Heart left ventricle (tissue), 16 donors: ENCODE data around the gene C1QL1. TPM values are rescaled to one million over a fixed set of nuclear protein-coding genes. Genes with fewer than 3 reads are reported as not detected.
A peak's percentile ranks its signal among the peaks of the same experiment; 100 is the strongest.

Experiments
- ATAC-seq, 4 donors: fragments of 200-7000 bp; cut with Tn5 transposase; one replicate each; pipeline ENCODE4 v1.9.1; 2020 to 2022; ENCODE audit warnings: moderate library complexity in 4 of 4, mild to moderate bottlenecking in 3 of 4, moderate number of reproducible peaks in 1 of 4
- DNase-seq, 5 donors: peaks; one replicate each; pipeline ENCODE4 v3.0.0-alpha.2; 2020
- H3K27ac ChIP-seq, 12 donors: fragments of 200-600 bp; sonication (generic) in 4 of 12; one replicate each; pipeline versions ENCODE4 v1.5.0 to v1.8.0; 2016 to 2022; ENCODE audit warnings: mild to moderate bottlenecking in 2 of 12
- H3K27me3 ChIP-seq, 9 donors: fragments of 200-600 bp; sonication (generic) in 2 of 9; one replicate each; pipeline versions ENCODE4 v1.5.1 to v1.8.0; 2016 to 2022; ENCODE audit warnings: mild to moderate bottlenecking in 3 of 9
- H3K36me3 ChIP-seq, 9 donors: fragments of 200-600 bp; sonication (generic) in 2 of 9; one replicate each; pipeline versions ENCODE4 v1.5.0 to v1.8.0; 2018 to 2022; ENCODE audit warnings: mild to moderate bottlenecking in 2 of 9
- H3K4me1 ChIP-seq, 12 donors: fragments of 200-600 bp; sonication (generic) in 4 of 12; one replicate each; pipeline versions ENCODE4 v1.5.0 to v1.8.0; 2016 to 2022; ENCODE audit warnings: mild to moderate bottlenecking in 3 of 12
- H3K4me3 ChIP-seq, 12 donors: fragments of 200-600 bp; sonication (generic) in 4 of 12; one replicate each; pipeline versions ENCODE4 v1.5.0 to v1.8.0; 2017 to 2022; ENCODE audit warnings: mild to moderate bottlenecking in 9 of 12, moderate library complexity in 4 of 12
- H3K9me3 ChIP-seq, 12 donors: fragments of 200-600 bp; sonication (generic) in 4 of 12; one replicate each; pipeline versions ENCODE4 v1.5.0 to v1.8.0; 2016 to 2022; ENCODE audit warnings: mild to moderate bottlenecking in 1 of 12
- POLR2A ChIP-seq, 2 donors: fragments of 450-650 bp; IDR thresholded peaks; one replicate each; pipeline ENCODE4 v1.6.1; 2017; ENCODE audit warnings: antibody characterized with exemption in 2 of 2, mild to moderate bottlenecking in 2 of 2, moderate library complexity in 2 of 2
- WGBS, 4 donors: extraction: QIAGEN DNeasy Blood & Tissue Kit in 2 of 4; methylation state at CpG; one replicate each; pipeline versions ENCODE4 v1.1.5 to v1.1.7; 2013 to 2018; 5-methylcytosine and 5-hydroxymethylcytosine counted together
- intact Hi-C, 10 donors: fragments of 100-400 bp; cut with DNase I; formaldehyde crosslinking; loops; one replicate each; pipeline versions ENCODE4 v1.11.1 to v1.14.2; 2022
- polyA plus RNA-seq, 2 donors: library from polyadenylated mRNA; stranded (reverse); fragments of 200-250 nt; gene quantifications; one replicate each; pipeline ENCODE4 v1.2.3, GENCODE V29; 2013
- total RNA-seq, 9 donors: library from RNA; depleted of rRNA in 2 of 9; stranded (reverse); fragments of >200 nt in 2 of 9; fragmentation: NEBNext Ultra II Directional in 3 of 9; extraction: Animal tissue kit (Norgen Biotek cat#: 25700) in 3 of 9; gene quantifications; one replicate each; pipeline versions ENCODE4 v1.1.0 to v1.2.4, GENCODE V29; 2016 to 2023
- TF ChIP-seq, protein P1 (sequence below), 12 donors: fragments of 200-600 bp; sonication (generic) in 4 of 12; IDR thresholded peaks; one replicate each; pipeline versions ENCODE4 v1.5.0 to v1.8.0; 2018 to 2022; ENCODE audit warnings: antibody characterized with exemption in 12 of 12, mild to moderate bottlenecking in 5 of 12
- donor health status: ischemic (EF 13 %, LVEDD 7.1; RV severe dilation, severe dysfunction).
- donor health status: healthy with polysubstance abuse.
- donor health status: DM: no; HTN: yes; CAD: no.
- donor health status: DM: no; HTN: no; CAD: no.
- donor health status: ischemic (EF 25% LVEDD 6.9; RV normal size, moderate dysfunction).
- donor health status: ischemic (EF 25% LVEDD 5.7; RV mildly dilated, moderate dysfunction).
- donor health status: healthy.
- donor health status: DM: yes; HTN: yes; CAD: no.
- donor health status: ischemic (EF 35%, LVEDD 5.7; RV mildly dilated, moderate dysfunction).
- donor health status: nonischemic (EF 11% LVEDD 7.7; RV severe dilation, severe dysfunction).
- donor health status: DM: yes; HTN: yes; CAD: no.
- donor health status: PGD.
- donor health status: ischemic (EF 29% LVEDD 5.4; RV normal size, mild dysfunction).
- donor health status: nonischemic (EF 23%, LVEDD 6.1; RV moderate dilation, normal function).

Gene C1QL1
- total and polyA plus RNA-seq, 11 donors: 0.66 to 5.8 (median 1.4) TPM

- ATAC-seq: no peak
- intact Hi-C loops: loop anchor here in 6 of 10 donors (5.0 to 10.0 kb wide), 3 partner anchors 179 to 279 kb away; no protein-coding TSS in a partner anchor
- peak within 1 kb of the TSS in 11 of 12 donors; percentile 37 to 75 (median 62) for H3K27ac ChIP-seq
- DNase-seq: no peak
- H3K27me3 ChIP-seq: peaks cover 0 to 25% (median 0%) of the 10 kb centered on the region in 9 donors
- 80 to 89% (median 83%) methylated on average over 16 to 17 of the region's 17 CpGs for WGBS, 4 donors
- TF ChIP-seq, protein P1, sequence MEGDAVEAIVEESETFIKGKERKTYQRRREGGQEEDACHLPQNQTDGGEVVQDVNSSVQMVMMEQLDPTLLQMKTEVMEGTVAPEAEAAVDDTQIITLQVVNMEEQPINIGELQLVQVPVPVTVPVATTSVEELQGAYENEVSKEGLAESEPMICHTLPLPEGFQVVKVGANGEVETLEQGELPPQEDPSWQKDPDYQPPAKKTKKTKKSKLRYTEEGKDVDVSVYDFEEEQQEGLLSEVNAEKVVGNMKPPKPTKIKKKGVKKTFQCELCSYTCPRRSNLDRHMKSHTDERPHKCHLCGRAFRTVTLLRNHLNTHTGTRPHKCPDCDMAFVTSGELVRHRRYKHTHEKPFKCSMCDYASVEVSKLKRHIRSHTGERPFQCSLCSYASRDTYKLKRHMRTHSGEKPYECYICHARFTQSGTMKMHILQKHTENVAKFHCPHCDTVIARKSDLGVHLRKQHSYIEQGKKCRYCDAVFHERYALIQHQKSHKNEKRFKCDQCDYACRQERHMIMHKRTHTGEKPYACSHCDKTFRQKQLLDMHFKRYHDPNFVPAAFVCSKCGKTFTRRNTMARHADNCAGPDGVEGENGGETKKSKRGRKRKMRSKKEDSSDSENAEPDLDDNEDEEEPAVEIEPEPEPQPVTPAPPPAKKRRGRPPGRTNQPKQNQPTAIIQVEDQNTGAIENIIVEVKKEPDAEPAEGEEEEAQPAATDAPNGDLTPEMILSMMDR (IDR thresholded peaks at IDR 0.05): no peak
- TF ChIP-seq POLR2A (IDR thresholded peaks at IDR 0.05): no peak
- H3K4me1 ChIP-seq: peaks cover 0 to 38% (median 17%) of the 10 kb centered on the region in 12 donors
- no peaks in the 10 kb centered on the region for H3K9me3 ChIP-seq
- H3K36me3 ChIP-seq: no peaks in the 10 kb centered on the region
- no peak within 1 kb of the TSS for H3K4me3 ChIP-seq
These were observed 52.8 kb downstream of the C1QL1 start, which contains the start of gene GFAP for GRCh38 chr17:44915321-44915726. Gene GFAP, minus strand, starts transcription at chr17:44915500. Its CDS starts 14 bp downstream, at chr17:44915486.

GRCh38 chr17:44914698-44915271 is 53.3 kb downstream of the C1QL1 start:
- TF ChIP-seq, protein P1 (IDR thresholded peaks at IDR 0.05): no peak
- no peak for TF ChIP-seq POLR2A (IDR thresholded peaks at IDR 0.05)
- intact Hi-C loops: loop anchor here in 6 of 10 donors (5.0 to 10.0 kb wide), 3 partner anchors 180 to 280 kb away; no protein-coding TSS in a partner anchor
- peaks cover 0 to 35% (median 16%) of the 10 kb centered on the region in 12 donors for H3K4me1 ChIP-seq
- no peak for ATAC-seq
- H3K27ac ChIP-seq: no peak overlapping the region
- no peaks in the 10 kb centered on the region for H3K36me3 ChIP-seq
- 84 to 91% (median 86%) methylated on average over 13 to 19 of the region's 19 CpGs for WGBS, 4 donors
- DNase-seq: no peak
- H3K9me3 ChIP-seq: no peaks in the 10 kb centered on the region
- peaks cover 0 to 25% (median 0%) of the 10 kb centered on the region in 9 donors for H3K27me3 ChIP-seq
- no peak overlapping the region for H3K4me3 ChIP-seq

DNA sequence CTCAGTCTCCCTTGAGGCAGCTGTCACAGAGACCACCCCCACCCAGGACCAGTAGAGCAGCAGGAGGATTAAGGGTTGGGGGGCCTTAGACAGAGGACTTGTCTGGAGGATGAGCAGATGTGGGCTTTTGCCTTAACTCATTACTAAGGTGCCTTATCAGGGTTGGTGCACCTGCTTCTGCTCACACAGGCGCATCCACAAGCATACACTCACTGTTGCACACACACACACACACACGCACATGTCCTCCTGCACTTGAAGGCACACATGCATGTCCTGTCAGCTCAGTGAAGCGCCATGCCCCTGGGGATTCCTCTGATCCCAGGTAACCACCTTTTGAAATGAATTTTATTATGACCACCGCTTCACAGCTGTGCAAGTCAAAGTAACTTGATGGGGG is 54.0 kb downstream of the C1QL1 start:
- WGBS, 4 donors: 80 to 87% (median 84%) methylated on average over 4 of the region's 4 CpGs
- intact Hi-C loops: loop anchor here in 5 of 10 donors (10.0 kb wide), 2 partner anchors 181 to 281 kb away; no protein-coding TSS in a partner anchor
- no peak overlapping the region for H3K4me3 ChIP-seq

GRCh38 chr17:44913676-44914075 is 54.4 kb downstream of the C1QL1 start:
- intact Hi-C loops: loop anchor here in 5 of 10 donors (10.0 kb wide), 2 partner anchors 181 to 281 kb away; no protein-coding TSS in a partner anchor
- H3K36me3 ChIP-seq: no peaks in the 10 kb centered on the region
- H3K27me3 ChIP-seq: peaks cover 0 to 25% (median 0%) of the 10 kb centered on the region in 9 donors
- WGBS, 4 donors: 51 to 61% (median 59%) methylated on average over 6 of the region's 6 CpGs
- TF ChIP-seq, protein P1 (IDR thresholded peaks at IDR 0.05): no peak
- no peak for TF ChIP-seq POLR2A (IDR thresholded peaks at IDR 0.05)
- H3K4me1 ChIP-seq: peaks cover 0 to 35% (median 16%) of the 10 kb centered on the region in 12 donors
- DNase-seq (no peak), ATAC-seq (no peak)
- no peak overlapping the region for H3K4me3 ChIP-seq
- H3K27ac ChIP-seq: no peak overlapping the region
- H3K9me3 ChIP-seq: no peaks in the 10 kb centered on the region

More for the DNA sequence above, 54.0 kb downstream of the C1QL1 start:
- no peaks in the 10 kb centered on the region for H3K36me3 ChIP-seq
- H3K27ac ChIP-seq: no peak overlapping the region
- ATAC-seq (no peak), DNase-seq (no peak)
- TF ChIP-seq, protein P1 (IDR thresholded peaks at IDR 0.05): no peak
- no peak for TF ChIP-seq POLR2A (IDR thresholded peaks at IDR 0.05)
- no peaks in the 10 kb centered on the region for H3K9me3 ChIP-seq
- peaks cover 0 to 35% (median 16%) of the 10 kb centered on the region in 12 donors for H3K4me1 ChIP-seq
- peaks cover 0 to 25% (median 0%) of the 10 kb centered on the region in 9 donors for H3K27me3 ChIP-seq
